Mammary epithelial cell (primary cell): ENCODE measurements around the gene PTPN2.

ENCODE experiments used
- CTCF ChIP-seq, 2 donors: IDR thresholded peaks in 1 of 2; conservative IDR thresholded peaks in 1 of 2; 2 replicates each; pipeline ENCODE4 v1.5.1; 2011 to 2012; ENCODE audit warnings: inconsistent platforms in 2 of 2, low read length in 2 of 2, mild to moderate bottlenecking in 2 of 2, control low read depth in 1 of 2, low read depth in 1 of 2; ENCODE audit not compliant: insufficient read depth in 1 of 2; ENCODE audit errors: extremely low read depth in 1 of 2
- EZH2 ChIP-seq: IDR thresholded peaks from 2 replicates; pipeline ENCODE4 v1.6.1; 2012; ENCODE audit warnings: low read length, inconsistent platforms, borderline replicate concordance

- TF ChIP-seq CTCF (conservative IDR thresholded peaks at IDR 0.05 in 1 of 2, IDR thresholded peaks at IDR 0.05 in 1 of 2; ENCODE audit: extremely low read depth in 1 of 2, insufficient read depth in 1 of 2, low read depth in 1 of 2, low read length in 2 of 2) (no peak), EZH2 (no peak)
Measured at GRCh38 chr18:12842459-12843380, 41.3 kb downstream of the PTPN2 start.
